GM03348 (cell line): ENCODE data around the gene PNP.

Source experiments
- DNase-seq: peaks from one replicate; pipeline ENCODE4 v3.0.0; 2012; ENCODE audit warnings: low spot score

The PNP gene

DNA sequence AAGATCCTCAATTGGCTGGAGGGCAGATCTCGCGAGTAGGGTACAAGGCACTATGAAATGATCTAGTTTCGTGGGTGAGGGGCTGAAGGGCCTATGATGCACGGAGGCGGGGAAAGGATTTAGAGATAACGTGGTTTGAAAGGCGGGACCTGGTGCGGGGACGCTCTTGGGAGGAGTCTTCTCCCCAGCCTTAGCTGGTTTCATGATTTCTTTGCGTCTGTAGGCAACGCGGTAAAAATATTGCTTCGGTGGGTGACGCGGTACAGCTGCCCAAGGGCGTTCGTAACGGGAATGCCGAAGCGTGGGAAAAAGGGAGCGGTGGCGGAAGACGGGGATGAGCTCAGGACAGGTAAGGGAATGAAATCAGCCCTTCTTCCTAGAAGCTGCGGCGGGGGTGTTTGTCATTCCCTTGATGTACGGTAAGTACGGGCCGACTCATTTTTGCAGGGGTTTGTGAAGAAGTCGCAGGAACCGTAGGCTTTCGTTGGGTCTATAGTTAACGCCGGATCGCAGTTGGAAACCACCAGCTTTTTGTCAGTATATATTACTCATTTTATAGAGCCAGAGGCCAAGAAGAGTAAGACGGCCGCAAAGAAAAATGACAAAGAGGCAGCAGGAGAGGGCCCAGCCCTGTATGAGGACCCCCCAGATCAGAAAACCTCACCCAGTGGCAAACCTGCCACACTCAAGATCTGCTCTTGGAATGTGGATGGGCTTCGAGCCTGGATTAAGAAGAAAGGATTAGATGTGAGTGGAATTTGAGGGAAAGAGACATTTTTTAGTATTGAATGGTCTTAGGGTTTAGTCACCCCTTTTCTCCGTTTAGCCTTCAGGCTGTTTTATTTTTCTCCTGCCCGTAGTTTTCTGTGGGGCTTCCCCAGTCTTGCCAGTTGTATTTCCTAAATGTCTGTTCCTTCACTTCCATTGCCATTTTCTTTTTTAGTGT lies 13.6 kb upstream of the PNP start:
- DNase-seq: peak; percentile 72

DNA sequence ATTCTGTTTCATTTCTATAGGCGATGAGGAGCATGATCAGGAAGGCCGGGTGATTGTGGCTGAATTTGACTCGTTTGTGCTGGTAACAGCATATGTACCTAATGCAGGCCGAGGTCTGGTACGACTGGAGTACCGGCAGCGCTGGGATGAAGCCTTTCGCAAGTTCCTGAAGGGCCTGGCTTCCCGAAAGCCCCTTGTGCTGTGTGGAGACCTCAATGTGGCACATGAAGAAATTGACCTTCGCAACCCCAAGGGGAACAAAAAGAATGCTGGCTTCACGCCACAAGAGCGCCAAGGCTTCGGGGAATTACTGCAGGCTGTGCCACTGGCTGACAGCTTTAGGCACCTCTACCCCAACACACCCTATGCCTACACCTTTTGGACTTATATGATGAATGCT lies 12.2 kb upstream of the PNP start:
- DNase-seq: no peak

DNA sequence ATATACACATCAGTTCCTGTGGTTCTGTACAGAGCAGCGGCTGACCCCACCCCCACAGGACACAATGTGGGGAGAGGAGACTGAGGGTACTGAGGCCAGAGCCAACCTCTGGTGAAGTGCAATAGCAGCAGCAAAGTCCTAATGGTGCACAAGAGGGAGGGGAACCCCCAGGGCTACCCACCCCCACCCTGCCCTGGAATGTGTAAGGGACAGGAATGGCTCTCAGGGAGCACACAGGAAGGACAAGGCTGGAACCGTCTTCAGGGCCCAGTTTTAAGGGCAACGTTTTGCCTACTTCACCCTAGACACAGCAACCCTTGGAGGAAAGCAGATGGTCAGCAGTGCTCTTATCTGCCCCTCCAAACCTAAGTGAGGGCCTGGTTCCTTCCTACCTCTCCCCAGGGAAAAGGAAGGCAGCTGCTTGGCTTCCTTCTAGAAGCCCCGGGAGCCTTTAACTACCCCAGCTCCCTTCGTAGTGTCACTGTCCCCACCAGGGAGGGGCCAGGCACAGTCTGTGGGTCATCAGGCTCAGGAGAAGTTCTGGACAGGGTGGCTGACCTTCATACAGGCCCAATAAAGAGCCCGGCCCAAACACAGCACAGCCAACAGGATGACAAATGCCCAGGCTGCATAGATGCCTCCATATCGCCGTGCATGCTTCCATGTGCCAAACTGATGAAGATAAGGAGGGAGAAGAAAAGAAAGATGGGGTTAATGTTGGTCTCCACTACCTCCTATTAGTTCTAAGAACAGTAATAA lies 11.0 kb upstream of the PNP start:
- no peak for DNase-seq

- DNase-seq: no peak
Observed at GRCh38 chr14:20460458-20461224, 8.6 kb upstream of the PNP start.

- DNase-seq: peak; percentile 96
Observed at GRCh38 chr14:20461225-20462141, 7.7 kb upstream of the PNP start, which contains the start of gene PIP4P1. PIP4P1 (minus strand) TSS chr14:20461434; CDS start chr14:20461325, 109 bp downstream.

- DNase-seq: peak; percentile 12
Observed at GRCh38 chr14:20468764-20469241, 403 bp upstream of the PNP start.

GRCh38 chr14:20469890-20470602 lies 840 bp downstream of the PNP start:
- peak; percentile 74 for DNase-seq

DNA sequence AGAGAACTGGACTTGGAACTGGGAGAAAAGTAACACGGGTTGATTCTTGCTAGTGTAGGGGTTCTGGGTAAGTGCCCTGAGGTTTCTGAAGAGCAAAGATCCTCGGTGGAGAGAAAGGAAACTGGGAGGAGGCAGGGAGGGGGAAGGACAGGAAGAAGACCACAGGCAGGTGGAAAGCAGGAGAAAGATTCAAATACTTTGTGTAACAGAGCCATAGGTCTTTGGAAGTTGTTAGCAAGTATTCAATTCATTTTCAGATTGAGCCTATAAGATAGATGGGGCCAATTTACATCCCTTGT lies 1.3 kb downstream of the PNP start:
- peak; percentile 14 for DNase-seq

DNA sequence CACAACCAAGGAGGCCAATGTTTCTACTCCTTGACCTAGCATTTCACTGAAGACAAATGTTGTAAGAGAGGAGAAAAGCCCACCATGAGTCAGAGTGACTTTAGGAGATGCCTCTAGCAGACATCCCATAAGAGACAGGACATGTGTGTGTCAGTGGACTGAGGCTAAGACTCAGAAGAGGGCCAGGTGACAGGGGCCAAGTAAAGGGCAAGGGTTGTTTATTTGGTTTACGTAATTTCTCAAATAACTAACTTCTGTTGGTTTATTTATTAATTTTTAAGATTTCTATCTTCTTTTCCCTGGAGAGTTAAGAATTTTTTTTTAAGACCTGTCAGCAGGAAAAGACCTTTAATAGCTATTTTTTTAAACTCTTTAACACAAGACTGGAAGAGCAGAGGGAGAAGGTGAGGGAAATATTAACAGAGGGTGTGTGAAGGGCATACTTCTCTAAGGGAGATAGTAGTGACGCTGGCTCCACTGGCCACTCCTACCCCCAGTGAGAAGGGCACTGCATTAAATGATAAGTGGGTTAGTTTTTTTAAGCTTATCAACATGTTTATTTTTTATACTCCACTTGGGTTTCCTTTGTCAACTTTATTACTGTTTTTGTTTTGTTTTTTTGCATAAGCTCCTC lies 3.4 kb downstream of the PNP start:
- no peak for DNase-seq

DNA sequence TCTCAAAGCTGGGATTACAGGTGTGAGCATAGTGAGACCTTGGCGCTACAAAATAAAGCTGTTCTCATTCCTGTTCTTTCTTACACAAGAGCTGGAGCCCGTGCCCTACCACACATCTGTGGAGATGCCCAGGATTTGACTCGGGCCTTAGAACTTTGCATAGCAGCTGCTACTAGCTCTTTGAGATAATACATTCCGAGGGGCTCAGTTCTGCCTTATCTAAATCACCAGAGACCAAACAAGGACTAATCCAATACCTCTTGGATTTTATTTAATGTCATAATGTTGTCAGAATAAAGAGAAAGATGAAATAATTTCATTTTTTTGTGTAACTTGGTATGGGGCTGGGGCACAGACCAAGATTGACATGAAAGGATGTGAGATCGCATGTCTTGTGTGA lies 7.6 kb downstream of the PNP start:
- DNase-seq: no peak

DNA sequence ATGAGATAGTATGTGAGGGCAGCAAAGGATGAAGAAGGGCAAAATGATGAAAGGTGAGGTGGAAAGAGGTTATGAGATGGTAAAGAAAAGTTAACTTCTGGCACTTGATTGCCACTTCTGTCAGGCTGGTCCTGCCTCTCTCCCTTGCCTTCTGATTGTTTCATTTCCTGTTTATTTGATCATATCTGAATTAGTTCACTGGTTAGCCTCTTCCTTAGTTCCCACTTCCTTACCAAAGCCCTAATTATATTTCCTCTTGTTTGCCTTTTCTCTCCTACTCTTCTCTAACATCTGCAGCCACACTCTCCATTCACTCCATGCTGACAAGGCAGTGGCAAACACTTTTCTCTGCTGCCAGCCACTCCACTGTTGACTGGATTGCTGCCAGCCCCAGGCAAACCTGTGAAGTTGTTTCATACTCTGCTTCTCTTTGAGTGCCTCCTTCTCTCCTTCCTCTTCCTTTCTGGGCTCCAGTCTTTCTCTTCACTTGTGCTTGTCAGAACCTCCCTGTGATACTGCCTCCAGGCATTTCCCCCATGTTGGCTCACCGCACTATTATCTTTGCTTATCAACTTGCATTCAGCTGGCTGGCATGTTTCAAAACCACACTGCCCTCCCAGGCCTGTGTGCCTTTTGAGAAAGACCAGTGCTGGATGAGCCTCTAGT lies 8.1 kb downstream of the PNP start:
- no peak for DNase-seq

DNA sequence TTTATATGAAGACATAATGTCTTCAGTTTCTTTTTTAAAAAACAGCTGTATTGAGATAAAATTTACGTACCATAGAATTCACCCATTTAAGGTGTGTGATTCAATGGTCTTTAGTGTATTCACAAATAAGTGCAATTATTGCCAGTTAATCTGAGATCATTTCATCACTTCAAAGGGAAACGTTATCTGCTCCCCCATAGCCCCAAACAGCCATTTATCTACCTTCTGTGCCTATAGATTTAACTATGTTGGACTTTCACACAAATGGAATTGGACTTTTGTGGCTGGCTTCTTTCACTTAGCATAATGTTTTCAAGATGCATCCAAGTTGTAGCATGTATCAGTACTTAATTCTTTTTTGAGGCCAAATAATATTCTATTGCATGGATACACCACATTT lies 9.7 kb downstream of the PNP start:
- DNase-seq: no peak

- no peak for DNase-seq
Observed at GRCh38 chr14:20482382-20482781, 13.2 kb downstream of the PNP start.

DNA sequence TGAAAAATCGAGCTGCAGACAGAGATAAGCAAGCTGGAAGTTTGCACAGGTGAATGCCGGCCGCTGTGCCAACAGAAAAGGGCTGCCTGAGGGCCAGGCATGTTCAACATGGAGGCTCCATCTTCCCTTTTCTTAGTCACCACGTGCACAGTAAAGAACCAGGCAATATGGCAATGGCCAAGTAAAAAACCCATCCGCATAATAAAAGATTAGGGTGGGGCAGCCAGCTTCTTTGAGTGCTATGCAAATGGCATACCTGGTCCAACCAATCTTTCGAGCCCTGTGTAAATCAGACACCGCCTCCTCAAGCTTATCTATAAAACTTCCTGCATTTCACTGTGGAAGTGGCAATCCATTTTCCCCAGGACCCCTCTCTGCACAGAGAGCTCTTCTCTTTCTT lies 16.7 kb downstream of the PNP start:
- no peak for DNase-seq

DNA sequence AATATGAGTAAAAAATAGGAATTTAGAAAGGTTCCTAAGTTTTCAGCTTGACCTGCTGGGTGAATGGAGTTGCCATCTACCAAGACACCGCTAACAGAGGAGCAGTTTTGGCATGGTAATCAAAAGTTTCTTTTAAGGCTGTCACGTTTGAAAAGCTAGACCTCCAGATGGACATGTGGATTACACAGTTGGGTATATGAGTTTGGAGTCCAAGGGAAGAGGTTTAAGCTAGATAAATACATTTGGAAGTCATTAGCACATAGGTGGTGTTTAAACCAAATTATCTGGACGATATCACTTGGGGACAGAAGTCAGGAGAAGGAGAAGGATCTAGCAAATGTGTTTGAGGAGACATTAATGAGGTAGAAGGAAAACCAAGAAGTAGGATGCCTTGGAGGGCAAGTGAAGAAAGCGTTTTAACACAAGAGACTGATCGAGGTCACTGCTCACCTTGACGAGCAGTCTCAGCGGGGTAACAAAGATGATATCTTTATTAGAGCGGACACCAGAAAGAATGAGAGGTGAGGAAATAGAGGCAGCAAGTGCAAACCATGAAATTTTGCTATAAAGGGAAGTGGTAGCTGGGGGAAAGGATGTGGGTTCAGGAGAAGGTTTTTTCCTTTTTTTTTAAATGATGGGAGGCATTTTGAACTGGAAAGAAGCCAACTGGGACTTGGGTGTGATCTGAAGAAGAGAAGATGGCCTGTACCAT lies 17.6 kb downstream of the PNP start:
- no peak for DNase-seq

DNA sequence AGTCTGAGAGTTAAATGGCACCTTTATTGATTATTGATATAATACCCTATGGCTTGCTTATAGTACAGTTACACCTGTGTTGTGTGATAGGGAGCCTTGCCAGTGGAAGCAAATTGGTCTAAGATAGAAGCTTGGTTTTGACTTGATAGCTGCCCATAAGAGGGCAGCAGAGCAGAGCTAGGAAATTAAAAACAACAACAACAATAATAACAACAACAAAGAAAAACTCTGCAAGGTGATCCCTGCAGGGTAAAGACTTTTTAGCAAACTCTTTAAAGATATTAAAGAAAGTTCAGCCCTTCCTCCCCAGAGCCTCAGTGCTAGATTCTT lies 18.2 kb downstream of the PNP start:
- no peak for DNase-seq

DNA sequence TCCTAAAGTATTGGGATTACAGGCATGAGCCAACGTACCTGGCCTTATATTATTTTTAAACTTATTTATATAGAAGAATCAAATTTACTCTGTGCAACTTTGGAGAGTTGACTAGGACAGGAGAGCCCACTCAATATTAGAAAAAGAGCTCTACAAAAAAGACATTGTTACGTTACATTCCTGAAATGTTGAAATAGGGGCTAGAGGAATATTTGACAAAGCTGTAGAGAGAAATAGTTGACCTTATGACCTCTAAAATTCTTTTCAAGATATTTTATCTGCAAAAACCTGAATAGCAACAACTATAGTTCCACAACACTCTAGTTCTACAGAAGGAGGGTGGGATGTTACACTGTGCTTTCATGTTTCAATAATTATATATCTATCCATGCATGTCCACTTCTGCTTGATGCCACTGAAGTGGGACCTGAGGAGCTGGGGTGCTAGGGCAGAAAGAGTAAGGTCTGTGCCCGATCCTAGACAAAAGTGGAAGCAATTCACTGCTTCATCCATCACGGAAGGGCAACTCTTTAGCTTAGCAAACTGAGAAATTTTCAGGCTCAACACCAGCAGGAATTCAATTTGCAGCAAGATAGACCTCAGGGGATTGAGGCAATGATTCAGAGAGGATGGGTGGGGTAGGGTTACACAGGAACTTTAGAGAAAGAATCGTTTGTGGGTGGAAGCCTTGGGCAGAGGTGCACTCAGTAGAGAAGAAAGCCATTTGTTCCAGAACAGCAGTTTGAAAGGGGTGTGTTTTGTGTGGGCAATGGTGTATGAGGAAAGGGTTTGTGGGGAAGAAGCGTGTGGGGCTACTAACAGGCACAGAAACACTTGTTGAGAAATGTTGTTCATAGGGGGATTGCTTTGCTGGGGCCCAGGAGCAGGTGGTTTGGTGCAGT lies 20.1 kb downstream of the PNP start:
- peak; percentile 45 for DNase-seq

DNA sequence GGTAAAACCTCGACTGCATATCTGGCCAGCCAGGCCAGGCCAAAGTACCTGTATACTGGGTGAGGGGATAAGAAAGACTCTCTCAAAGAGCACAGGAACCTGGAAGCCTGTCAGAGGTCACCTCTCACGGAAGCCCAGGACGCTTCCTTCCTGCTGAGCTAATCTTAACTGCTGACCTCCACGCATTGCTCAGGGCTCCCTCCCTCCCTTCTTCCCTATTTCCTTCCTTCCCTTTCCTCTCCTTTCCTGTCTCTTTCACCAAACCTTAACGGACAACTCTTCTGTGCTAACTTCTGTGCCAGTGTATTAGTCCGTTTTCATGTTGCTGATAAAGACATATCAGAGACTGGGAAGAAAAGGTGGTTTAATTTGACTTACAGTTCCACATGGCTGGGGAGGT lies 21.4 kb downstream of the PNP start:
- DNase-seq: no peak
